GM12865 (cell line): ENCODE results near the gene SCUBE3.

Source experiments
- DNase-seq: peaks from one replicate; pipeline ENCODE4 v3.0.0; 2010; ENCODE audit warnings: low read depth
- H3K4me3 ChIP-seq: 2 replicates; pipeline ENCODE4 v1.5.1; 2011; ENCODE audit warnings: mild to moderate bottlenecking, low read depth, low read length, control low read depth
- CTCF ChIP-seq: IDR thresholded peaks from 2 replicates; pipeline ENCODE4 v1.5.1; 2011; ENCODE audit warnings: low read length, control low read depth, low read depth, inconsistent platforms; ENCODE audit not compliant: insufficient read depth; ENCODE audit errors: missing control alignments

The SCUBE3 gene

GRCh38 chr6:35174501-35174900 lies 39.3 kb upstream of the SCUBE3 start:
- no peak for DNase-seq
- no peak for TF ChIP-seq CTCF
- no peak overlapping the region for H3K4me3 ChIP-seq

- no peak for DNase-seq
- H3K4me3 ChIP-seq = no peak overlapping the region
- TF ChIP-seq CTCF = no peak
Measured at GRCh38 chr6:35176301-35177024, 37.3 kb upstream of the SCUBE3 start.

- DNase-seq = no peak
- H3K4me3 ChIP-seq = no peak overlapping the region
- TF ChIP-seq CTCF = no peak
Measured at GRCh38 chr6:35177157-35177556, 36.6 kb upstream of the SCUBE3 start.

- no peak overlapping the region for H3K4me3 ChIP-seq
- no peak for DNase-seq
- no peak for TF ChIP-seq CTCF
Measured at GRCh38 chr6:35177596-35177995, 36.2 kb upstream of the SCUBE3 start.

GRCh38 chr6:35178012-35178411 lies 35.7 kb upstream of the SCUBE3 start:
- DNase-seq = no peak
- no peak overlapping the region for H3K4me3 ChIP-seq
- no peak for TF ChIP-seq CTCF

- peak; percentile 73 for DNase-seq
- TF ChIP-seq CTCF = peak; percentile 26
- H3K4me3 ChIP-seq = no peak overlapping the region
Measured at GRCh38 chr6:35178932-35179832, 34.6 kb upstream of the SCUBE3 start.
